ENCODE results near the gene NME9.

NME9 gene

DNA sequence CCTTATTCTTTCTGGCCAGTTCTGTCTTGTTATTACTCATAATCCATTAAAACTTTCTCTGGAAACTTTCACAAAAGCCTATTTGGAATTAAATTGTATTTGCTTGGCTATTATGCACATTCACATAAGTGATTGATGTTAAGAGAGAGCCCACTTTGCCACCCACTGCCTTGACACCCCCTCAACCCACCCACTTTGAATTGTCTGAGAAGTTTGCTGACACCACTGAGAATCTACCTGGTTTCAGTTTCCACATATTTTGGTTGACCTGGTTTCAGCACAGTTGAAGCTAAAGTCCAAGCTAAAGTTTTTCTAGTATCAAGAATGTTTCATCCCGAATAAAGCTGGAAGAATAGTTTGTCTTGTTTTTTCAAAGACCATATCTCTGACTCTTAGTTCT lies 71.7 kb downstream of the NME9 start:
- TF ChIP-seq CEBPB (IDR thresholded peaks at IDR 0.05) (no peak), ZBTB7A (IDR thresholded peaks at IDR 0.05; ENCODE audit: low read depth) (no peak), TEAD4 (IDR thresholded peaks at IDR 0.05) (no peak), EP300 (IDR thresholded peaks at IDR 0.05; ENCODE audit: borderline replicate concordance) (no peak), CREB1 (IDR thresholded peaks at IDR 0.05; ENCODE audit: low read depth) (no peak), YY1 (IDR thresholded peaks at IDR 0.05; ENCODE audit: low read depth) (no peak), TCF12 (IDR thresholded peaks at IDR 0.05; ENCODE audit: low read depth) (no peak), TAF1 (IDR thresholded peaks at IDR 0.05; ENCODE audit: low read depth) (no peak), USF1 (IDR thresholded peaks at IDR 0.05) (no peak), RAD21 (IDR thresholded peaks at IDR 0.05; ENCODE audit: low read depth) (no peak), NFIC (IDR thresholded peaks at IDR 0.05) (no peak), FOXM1 (IDR thresholded peaks at IDR 0.05; ENCODE audit: borderline replicate concordance, low read depth) (no peak), EGR1 (IDR thresholded peaks at IDR 0.05) (no peak)
- TF ChIP-seq, protein P1, sequence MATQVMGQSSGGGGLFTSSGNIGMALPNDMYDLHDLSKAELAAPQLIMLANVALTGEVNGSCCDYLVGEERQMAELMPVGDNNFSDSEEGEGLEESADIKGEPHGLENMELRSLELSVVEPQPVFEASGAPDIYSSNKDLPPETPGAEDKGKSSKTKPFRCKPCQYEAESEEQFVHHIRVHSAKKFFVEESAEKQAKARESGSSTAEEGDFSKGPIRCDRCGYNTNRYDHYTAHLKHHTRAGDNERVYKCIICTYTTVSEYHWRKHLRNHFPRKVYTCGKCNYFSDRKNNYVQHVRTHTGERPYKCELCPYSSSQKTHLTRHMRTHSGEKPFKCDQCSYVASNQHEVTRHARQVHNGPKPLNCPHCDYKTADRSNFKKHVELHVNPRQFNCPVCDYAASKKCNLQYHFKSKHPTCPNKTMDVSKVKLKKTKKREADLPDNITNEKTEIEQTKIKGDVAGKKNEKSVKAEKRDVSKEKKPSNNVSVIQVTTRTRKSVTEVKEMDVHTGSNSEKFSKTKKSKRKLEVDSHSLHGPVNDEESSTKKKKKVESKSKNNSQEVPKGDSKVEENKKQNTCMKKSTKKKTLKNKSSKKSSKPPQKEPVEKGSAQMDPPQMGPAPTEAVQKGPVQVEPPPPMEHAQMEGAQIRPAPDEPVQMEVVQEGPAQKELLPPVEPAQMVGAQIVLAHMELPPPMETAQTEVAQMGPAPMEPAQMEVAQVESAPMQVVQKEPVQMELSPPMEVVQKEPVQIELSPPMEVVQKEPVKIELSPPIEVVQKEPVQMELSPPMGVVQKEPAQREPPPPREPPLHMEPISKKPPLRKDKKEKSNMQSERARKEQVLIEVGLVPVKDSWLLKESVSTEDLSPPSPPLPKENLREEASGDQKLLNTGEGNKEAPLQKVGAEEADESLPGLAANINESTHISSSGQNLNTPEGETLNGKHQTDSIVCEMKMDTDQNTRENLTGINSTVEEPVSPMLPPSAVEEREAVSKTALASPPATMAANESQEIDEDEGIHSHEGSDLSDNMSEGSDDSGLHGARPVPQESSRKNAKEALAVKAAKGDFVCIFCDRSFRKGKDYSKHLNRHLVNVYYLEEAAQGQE (IDR thresholded peaks at IDR 0.05; ENCODE audit: low read depth), result no peak
- TF ChIP-seq, protein P2, sequence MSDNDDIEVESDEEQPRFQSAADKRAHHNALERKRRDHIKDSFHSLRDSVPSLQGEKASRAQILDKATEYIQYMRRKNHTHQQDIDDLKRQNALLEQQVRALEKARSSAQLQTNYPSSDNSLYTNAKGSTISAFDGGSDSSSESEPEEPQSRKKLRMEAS (IDR thresholded peaks at IDR 0.05), result no peak

GRCh38 chr3:138256022-138256421 lies 73.6 kb downstream of the NME9 start:
- TF ChIP-seq, protein P1 (IDR thresholded peaks at IDR 0.05; ENCODE audit: low read depth), result no peak
- TF ChIP-seq, protein P2 (IDR thresholded peaks at IDR 0.05), result no peak
- no peak for TF ChIP-seq FOXM1 (IDR thresholded peaks at IDR 0.05; ENCODE audit: borderline replicate concordance, low read depth)
- TF ChIP-seq ZBTB7A (IDR thresholded peaks at IDR 0.05; ENCODE audit: low read depth), result no peak
- TF ChIP-seq TEAD4 (IDR thresholded peaks at IDR 0.05), result no peak
- TF ChIP-seq YY1 (IDR thresholded peaks at IDR 0.05; ENCODE audit: low read depth), result no peak
- no peak for TF ChIP-seq EP300 (IDR thresholded peaks at IDR 0.05; ENCODE audit: borderline replicate concordance)
- TF ChIP-seq EGR1 (IDR thresholded peaks at IDR 0.05), result no peak
- TF ChIP-seq RAD21 (IDR thresholded peaks at IDR 0.05; ENCODE audit: low read depth), result no peak
- TF ChIP-seq TCF12 (IDR thresholded peaks at IDR 0.05; ENCODE audit: low read depth), result no peak
- no peak for TF ChIP-seq TAF1 (IDR thresholded peaks at IDR 0.05; ENCODE audit: low read depth)

- TF ChIP-seq FOXM1 (IDR thresholded peaks at IDR 0.05; ENCODE audit: borderline replicate concordance, low read depth), result no peak
- TF ChIP-seq EP300 (IDR thresholded peaks at IDR 0.05; ENCODE audit: borderline replicate concordance), result no peak
- no peak for TF ChIP-seq YY1 (IDR thresholded peaks at IDR 0.05; ENCODE audit: low read depth)
- TF ChIP-seq NFIC (IDR thresholded peaks at IDR 0.05), result no peak
- no peak for TF ChIP-seq TEAD4 (IDR thresholded peaks at IDR 0.05)
These were observed 75.4 kb downstream of the NME9 start for GRCh38 chr3:138254216-138254615.

GRCh38 chr3:138253609-138254008 lies 76.0 kb downstream of the NME9 start:
- TF ChIP-seq EP300 (IDR thresholded peaks at IDR 0.05; ENCODE audit: borderline replicate concordance) (no peak), TCF12 (IDR thresholded peaks at IDR 0.05; ENCODE audit: low read depth) (no peak), USF1 (IDR thresholded peaks at IDR 0.05) (no peak)
